Activated naive CD4-positive, alpha-beta T cell treated with anti-CD3 and anti-CD28 coated beads, Interleukin-2, amount 50 U/mL, for 72 hours (primary cell): ENCODE data around the gene FAM156A. TPM values are rescaled to one million over a fixed set of nuclear protein-coding genes. Genes with fewer than 3 reads are reported as not detected.
A peak's percentile ranks its signal among the peaks of the same experiment; 100 is the strongest.
"Not testable (repeated sequence)": the region's sequence is repeated elsewhere in the genome, so short reads cannot be mapped to it uniquely, and the experiment has no call there.

ENCODE experiments used
- ATAC-seq, 2 donors: fragments of 150-1000 bp; cut with Tn5 transposase; 2 replicates each; pipeline ENCODE4 v1.10.0; 2021; ENCODE audit warnings: mild to moderate bottlenecking in 2 of 2, moderate library complexity in 2 of 2
- DNase-seq, 2 donors: peaks; one replicate each; pipeline ENCODE4 v3.0.0; 2021 to 2022; ENCODE audit warnings: low spot score in 2 of 2
- H3K27ac Mint-ChIP-seq, 2 donors: one replicate each; pipeline ENCODE4 v1.8.0; 2022; ENCODE audit warnings: mild to moderate bottlenecking in 2 of 2, mixed read lengths in 2 of 2
- H3K36me3 Mint-ChIP-seq, 2 donors: one replicate each; pipeline ENCODE4 v1.8.0; 2022; ENCODE audit warnings: mixed read lengths in 2 of 2
- H3K9me3 Mint-ChIP-seq, 2 donors: one replicate each; pipeline ENCODE4 v1.8.0; 2022; ENCODE audit warnings: mixed read lengths in 2 of 2
- total RNA-seq, 2 donors: library from RNA; stranded (reverse); gene quantifications; one replicate each; pipeline ENCODE4 v1.2.3, GENCODE V29; 2022

FAM156A gene
- total RNA-seq, 2 donors from 2014 or later, result 28.8 to 47.1 TPM

DNA sequence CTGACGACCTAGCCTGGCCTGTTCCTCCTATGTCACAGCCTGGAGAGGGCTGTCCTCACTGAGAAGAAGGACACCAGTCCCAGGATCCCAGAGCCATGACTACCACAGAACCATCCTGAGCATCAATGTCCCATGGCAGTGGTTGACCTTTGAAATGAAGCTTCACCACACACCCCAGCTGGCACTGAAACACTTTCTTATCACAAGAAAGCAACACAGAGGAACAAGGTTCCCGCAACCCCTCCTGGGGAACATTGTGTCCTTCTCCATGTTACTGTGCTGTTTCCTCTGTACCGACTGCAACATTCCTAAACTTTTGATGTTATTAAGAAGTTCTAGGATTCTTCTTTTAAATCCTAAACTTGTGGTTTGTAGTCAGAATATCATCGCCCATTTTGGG is 21.2 kb upstream of the FAM156A start:
- no peak for ATAC-seq
- DNase-seq, result no peak
- no peaks in the 10 kb centered on the region for H3K36me3 Mint-ChIP-seq

DNA sequence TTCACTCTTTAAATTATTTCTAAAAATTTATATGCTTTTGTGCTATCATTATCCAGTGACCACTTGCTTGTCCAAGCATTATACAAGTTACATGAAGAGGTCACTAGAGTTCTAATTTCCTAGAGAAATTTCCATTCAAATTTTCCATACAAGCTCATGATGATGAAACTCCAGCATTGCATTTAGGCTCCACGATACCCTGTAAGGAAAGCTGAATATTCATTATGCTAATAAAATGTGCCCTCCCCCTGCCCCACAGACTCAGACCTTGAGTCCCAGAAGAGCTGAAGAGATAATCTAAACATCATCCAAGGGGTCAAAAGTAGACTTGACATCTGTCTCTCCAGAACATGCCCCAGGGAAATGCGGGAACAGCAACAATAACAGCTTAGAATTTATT is 19.6 kb upstream of the FAM156A start:
- DNase-seq, result no peak
- no peak for ATAC-seq
- no peaks in the 10 kb centered on the region for H3K36me3 Mint-ChIP-seq
- H3K27ac Mint-ChIP-seq, result no peak overlapping the region
- no peaks in the 10 kb centered on the region for H3K9me3 Mint-ChIP-seq

More for the DNA sequence above, 21.2 kb upstream of the FAM156A start:
- H3K27ac Mint-ChIP-seq, result no peak overlapping the region
- no peaks in the 10 kb centered on the region for H3K9me3 Mint-ChIP-seq

DNA sequence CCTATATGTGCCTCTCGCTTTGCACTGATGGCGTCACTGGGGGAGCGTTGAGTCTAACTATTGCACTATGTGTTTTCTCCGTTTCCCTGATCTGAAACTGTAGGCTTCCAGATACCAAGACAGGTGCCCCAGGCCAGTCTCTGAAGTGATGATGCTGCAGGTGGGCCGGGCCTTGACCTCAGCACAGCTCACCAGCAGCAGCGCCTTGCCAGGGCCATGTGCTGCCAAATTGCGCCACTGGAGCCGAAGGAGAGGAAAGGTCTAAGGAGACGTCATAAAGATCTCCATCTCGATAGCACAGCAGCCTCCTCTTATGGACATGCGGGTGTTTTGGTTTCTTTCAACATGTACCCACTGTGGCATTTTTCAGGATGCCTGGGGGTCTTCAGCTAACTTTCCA is 17.3 kb upstream of the FAM156A start:
- H3K36me3 Mint-ChIP-seq, ATAC-seq, H3K9me3 Mint-ChIP-seq, H3K27ac Mint-ChIP-seq, DNase-seq: not testable (repeated sequence)

DNA sequence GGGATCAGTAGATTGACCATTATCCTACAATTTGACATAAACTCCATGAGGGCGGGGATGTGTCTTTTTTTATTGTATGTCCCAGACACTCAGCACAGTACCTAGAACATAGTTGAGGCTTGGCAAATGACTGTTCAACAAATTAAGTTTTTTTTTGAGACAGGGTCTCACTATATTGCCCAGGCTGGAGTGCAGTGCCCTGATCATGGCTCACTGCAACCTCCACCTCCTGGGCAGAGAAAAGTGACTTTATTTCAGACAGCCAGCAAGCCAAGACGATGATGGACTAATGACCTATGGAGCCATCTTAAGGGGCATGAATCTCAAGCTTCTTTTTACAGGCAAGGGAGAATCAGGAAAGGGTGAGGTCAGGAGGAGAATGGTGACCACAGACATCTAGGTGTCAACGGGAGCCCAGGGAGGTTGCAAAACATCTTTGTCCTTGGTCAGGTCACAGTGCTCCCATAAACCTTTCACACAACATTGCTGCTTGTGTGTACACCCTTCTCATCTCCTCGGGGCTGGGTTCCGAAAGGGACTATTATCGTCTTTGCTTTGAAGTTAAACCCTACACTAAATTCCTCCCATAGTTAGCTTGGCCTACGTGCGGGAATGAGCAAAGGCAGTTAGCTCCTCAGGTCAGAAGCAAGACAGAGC is 16.1 kb upstream of the FAM156A start:
- not testable (repeated sequence) for H3K9me3 Mint-ChIP-seq, ATAC-seq, H3K27ac Mint-ChIP-seq, DNase-seq, H3K36me3 Mint-ChIP-seq

DNA sequence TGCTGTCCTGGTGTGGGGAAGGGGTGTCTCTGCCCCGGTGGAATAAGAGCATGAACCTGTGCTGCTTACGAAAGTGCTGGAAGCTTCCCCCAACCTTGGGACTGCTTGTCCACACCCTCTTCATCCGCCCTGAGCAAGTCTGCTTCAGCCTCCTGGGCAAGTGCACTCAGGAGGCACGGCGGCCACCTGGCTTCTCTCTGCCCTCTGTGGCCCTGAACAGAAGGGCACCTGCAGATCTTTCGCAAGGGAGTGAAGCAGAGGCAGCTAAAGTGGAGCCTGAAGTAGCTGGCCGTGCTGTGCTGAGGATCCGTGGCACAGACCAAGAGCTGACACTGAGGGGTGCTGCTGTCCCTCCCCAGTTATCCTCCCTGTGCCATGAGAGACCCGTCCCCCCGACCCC is 9.6 kb upstream of the FAM156A start:
- ATAC-seq, H3K27ac Mint-ChIP-seq, H3K36me3 Mint-ChIP-seq, DNase-seq, H3K9me3 Mint-ChIP-seq: not testable (repeated sequence)

DNA sequence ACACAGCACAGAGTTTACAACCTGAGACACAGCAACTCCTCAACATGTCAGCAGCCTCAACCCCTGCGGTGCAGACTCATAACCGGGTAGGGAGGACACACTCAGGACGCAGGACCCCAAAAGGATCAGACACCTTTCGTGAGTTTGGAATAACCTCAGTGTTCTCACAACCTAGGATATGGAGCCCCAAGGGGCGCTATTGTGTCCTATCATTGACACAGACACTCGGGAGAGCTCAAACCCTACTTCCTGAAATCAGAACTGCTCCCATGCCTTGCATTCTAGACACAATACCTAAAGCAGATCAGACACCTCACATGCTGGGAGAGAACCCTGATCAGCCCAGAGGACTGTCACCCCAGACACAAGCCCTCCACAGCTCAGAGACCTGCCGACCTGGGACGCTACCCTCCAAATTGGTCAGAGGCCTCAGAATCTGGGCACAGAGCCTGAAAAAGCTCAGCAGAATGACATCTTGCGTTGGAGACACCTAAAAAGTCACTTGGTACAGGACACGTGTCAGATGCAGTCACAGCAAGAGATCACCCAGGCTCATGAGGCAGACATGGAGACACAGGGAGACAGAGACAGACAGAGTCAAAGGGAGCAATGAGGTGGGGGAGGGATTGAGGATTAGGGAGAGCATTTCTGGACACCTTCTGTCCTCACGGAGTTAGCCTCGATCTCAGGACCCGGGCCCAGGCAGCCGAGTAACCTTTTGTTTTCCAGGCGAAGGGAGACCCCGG is 8.8 kb upstream of the FAM156A start:
- H3K9me3 Mint-ChIP-seq, DNase-seq, H3K27ac Mint-ChIP-seq, ATAC-seq, H3K36me3 Mint-ChIP-seq: not testable (repeated sequence)

DNA sequence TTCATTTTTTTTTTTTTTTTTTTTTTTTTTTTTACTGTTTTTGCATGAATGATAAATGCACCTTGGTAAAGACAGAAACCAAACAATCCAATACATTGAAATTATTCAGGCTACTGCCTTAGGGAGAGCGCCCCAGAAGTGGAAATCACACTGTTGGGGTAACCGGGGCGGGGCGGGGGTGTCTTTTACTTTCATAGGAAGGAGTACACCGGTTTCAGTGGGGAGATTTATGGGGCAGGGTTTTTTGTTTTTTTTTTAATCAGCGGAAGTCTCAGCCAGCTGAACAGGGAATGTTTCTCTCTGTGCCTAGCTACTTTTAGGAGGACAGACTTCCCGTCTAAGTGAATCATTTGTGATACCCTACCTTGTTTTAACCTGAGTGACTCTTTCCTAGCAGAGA is 643 bp upstream of the FAM156A start:
- H3K9me3 Mint-ChIP-seq, DNase-seq, H3K27ac Mint-ChIP-seq, H3K36me3 Mint-ChIP-seq: not testable (repeated sequence)
- ATAC-seq, result peak; percentile 47

DNA sequence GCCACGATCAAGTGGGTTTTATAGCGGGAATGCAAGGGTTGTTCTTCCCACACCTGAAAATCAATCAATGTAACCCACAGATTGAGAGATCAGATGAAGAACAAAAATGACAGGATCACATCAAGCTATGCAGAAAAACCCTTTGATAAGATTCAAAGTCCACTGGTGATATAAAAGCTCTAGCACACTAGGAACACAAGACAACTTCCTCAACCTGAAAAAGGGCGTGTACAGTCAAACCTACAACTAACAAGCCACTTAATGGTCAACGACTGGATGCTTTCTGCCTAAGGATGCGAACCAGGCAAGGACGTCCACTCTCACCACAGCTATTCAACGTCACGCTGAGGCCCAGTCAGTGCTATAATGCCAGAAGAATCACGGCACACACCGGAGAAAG is 8.4 kb downstream of the FAM156A start:
- H3K36me3 Mint-ChIP-seq, H3K9me3 Mint-ChIP-seq: not testable (repeated sequence)

DNA sequence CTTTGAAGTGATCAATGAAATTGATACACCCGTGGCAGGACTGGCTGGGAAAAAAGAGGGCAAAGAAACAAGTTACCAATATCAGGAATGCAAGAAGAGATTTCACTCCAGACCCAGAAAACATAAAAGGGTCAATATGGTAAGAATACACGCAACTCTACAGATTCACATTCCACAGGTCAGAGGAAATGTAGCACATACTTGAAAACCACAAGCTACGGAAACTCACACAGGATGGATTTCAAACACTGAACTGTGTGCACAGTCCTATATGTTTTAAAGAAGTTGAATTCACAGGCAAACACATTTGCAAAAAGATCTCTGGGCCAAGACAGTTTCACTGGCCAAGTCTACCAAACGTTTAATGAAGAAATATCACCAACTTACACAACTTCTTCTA is 9.0 kb downstream of the FAM156A start:
- DNase-seq, H3K36me3 Mint-ChIP-seq, H3K27ac Mint-ChIP-seq, H3K9me3 Mint-ChIP-seq, ATAC-seq: not testable (repeated sequence)

More for the DNA sequence above, 8.4 kb downstream of the FAM156A start:
- not testable (repeated sequence) for DNase-seq, ATAC-seq, H3K27ac Mint-ChIP-seq

DNA sequence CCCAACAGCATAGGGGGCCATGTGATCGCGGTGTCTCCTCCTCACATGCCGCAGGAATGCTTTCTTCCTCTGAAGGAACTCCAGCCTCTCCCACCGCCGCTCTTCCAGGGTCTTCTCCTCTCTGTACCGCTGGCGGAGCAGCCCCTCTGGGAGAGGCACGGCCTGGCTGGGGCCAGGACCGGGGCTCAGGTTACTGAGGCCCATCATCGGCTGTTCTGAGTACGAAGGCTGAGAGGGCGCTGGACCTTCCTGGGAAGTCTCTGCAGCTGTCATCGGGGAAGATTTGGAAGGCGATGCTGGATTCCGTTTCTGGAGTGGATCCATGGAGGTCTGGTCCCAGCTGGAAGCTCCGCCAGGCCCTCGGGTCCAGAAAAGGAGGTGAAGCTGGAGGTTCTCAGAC is 10.1 kb downstream of the FAM156A start:
- not testable (repeated sequence) for H3K27ac Mint-ChIP-seq, H3K36me3 Mint-ChIP-seq, ATAC-seq, H3K9me3 Mint-ChIP-seq, DNase-seq

DNA sequence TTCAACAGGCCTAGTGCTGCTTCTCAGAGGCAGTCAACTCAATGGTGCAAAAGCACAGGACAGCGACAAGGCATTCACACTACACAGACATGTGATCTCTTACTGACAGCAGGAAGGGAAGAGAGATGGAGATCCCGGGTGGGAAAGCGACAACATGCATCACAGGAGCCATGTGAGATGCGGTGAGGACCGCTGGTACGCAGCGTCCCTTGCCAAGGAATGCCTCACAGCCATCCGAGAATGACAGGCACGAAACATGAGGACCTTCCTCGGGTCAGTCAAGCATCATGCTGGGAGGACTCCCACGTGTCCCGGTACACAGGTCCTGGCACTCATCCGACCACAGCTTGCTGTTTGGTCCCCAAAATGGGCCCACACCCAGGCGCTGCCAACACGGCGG is 10.8 kb downstream of the FAM156A start:
- not testable (repeated sequence) for H3K9me3 Mint-ChIP-seq, H3K27ac Mint-ChIP-seq, ATAC-seq, DNase-seq, H3K36me3 Mint-ChIP-seq

DNA sequence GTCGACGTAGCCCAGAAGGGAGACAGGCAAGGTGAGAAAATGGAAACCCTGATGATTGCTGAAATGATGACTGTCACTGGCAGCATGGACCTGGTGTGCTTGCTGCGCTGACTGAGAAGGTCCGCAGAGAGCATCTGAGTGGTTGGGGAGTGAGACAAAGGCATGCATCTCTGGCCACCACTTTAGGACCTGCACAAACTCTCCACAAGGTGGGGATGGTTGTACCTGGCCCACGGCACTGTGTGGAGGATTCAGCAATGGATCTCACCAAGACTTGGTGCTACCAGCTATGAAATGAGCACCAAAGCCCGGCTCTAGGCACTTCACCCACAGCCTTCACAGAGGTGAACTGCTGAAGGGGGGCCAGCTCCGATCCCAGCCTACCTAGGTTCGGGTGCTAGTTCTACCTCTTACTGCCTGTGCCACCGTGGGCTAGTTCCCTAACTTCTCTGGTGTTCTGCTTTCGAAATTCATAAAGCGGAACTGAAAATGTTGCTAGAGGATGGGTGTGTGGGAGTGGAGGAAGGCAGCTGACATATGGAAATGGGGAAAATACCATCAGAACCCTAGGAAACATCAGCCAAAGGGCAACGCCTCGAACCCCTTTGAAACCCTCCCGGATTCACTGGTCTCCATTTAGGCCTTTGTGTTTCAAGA is 12.4 kb downstream of the FAM156A start:
- H3K27ac Mint-ChIP-seq, DNase-seq, H3K9me3 Mint-ChIP-seq, H3K36me3 Mint-ChIP-seq, ATAC-seq: not testable (repeated sequence)

DNA sequence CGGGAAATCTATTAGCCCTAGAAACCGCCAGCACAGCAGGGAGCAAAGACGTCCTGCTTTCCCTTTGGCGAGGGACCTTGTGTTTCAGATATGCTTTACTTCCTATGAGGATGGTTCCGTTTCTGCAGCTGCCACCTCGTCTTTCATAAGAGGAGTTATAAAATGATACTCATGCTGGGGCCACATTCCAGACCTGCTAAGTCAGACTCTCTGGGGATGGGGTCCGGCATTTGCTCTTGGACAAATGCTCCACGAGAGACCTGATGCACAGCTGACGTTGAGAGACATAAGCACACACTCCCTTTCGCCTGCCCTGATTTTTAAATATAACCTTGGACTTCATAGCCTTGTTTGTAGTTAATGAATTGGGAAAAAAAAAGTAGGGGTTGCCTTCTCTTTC is 16.6 kb downstream of the FAM156A start:
- not testable (repeated sequence) for H3K36me3 Mint-ChIP-seq

DNA sequence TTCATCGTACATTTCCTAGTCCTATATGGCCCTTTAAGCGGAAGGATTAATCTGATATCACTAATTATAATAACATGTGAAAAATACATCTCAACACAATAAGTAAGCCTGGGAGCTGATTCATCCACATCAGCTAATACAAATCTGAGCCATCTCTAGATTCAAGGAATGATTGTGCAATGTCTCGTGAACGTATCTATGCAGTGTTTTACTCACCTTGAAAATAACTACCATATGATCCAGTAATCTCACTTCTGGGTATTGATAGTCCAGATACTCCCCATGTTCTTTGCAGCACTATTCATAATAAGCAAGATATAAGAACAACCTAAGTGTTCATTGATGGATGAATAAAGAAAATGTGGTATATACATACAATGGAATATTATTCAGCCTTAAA is 17.6 kb downstream of the FAM156A start:
- H3K27ac Mint-ChIP-seq, H3K9me3 Mint-ChIP-seq, DNase-seq, H3K36me3 Mint-ChIP-seq: not testable (repeated sequence)
- ATAC-seq, result peak in 1 of 2 donors; percentile 70

More for the DNA sequence above, 16.6 kb downstream of the FAM156A start:
- not testable (repeated sequence) for DNase-seq, ATAC-seq, H3K27ac Mint-ChIP-seq, H3K9me3 Mint-ChIP-seq

DNA sequence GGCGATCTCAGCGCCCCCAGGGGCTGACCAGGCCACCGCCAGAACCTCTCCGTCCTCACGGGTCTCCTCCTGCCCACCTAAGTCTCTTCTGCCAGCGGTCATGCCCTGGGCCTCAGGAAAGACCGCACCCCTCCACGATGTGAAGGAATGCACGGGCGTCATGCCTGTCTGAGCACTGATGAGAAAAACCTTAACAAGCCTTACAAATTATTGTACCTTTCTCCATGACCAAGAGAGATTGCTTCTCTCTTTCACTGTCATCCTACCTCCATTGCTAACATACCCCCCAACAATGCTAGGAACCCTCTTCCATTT is 22.9 kb downstream of the FAM156A start:
- DNase-seq, H3K36me3 Mint-ChIP-seq, ATAC-seq, H3K9me3 Mint-ChIP-seq: not testable (repeated sequence)
- H3K27ac Mint-ChIP-seq, result peak overlapping the region; percentile 90 to 100

DNA sequence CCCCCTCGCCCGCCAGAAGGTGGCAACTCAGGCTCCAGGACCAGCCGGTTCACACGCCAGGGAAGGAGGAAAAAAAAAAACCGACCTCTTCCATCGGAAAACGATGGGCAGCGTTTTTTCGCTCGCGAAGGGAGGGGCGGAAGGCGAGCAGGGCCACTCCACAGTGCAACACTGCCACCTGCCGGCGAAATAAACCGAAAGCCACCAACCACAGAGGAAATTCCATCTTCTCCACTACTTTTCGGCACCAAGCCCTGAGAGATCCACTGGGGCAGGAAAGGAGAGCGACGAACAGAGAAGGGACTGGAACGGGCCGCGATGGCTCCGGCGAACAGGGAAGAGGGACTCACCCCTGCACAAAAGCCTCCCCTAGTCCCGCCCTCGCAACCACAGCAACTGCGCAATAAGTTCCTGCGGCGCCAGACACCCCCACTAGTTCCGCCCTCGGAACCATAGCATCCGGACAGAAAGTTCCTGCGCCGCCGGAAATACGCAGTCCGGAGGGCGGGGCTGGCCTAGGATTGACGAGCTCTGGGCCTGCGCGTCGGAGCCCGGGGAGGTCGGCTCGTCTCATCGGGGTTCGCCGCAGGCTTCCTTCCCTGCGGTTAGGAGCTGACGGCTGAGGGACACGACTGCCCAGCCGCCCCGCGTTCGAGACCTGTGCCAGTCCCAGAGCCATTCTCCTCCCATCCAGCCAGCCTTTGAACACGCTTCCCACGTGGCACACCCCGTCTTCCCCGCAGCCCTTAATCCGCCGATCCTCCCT is 23.4 kb downstream of the FAM156A start:
- H3K36me3 Mint-ChIP-seq, result no peaks in the 10 kb centered on the region
- peak overlapping the region; percentile 90 to 100 for H3K27ac Mint-ChIP-seq
- H3K9me3 Mint-ChIP-seq, result no peaks in the 10 kb centered on the region
- DNase-seq (peak; percentile 84 to 92), ATAC-seq (peak; percentile 95 to 97)
